KG1 (cell line): ENCODE data around the gene RALGDS.
"Not testable (repeated sequence)": the region's sequence is repeated elsewhere in the genome, so short reads cannot be mapped to it uniquely, and the experiment has no call there.

Experiments used
- DNase-seq: peaks from one replicate; lab custom pipeline; 2025; lab: John Stamatoyannopoulos, UW

RALGDS gene

GRCh38 chr9:133121198-133121914 lies at the start of gene RALGDS:
RALGDS (minus strand) TSS chr9:133121240; CDS start chr9:133121154, 86 bp downstream.
- DNase-seq: peak; percentile 87

- no peak for DNase-seq
Measured at GRCh38 chr9:133170716-133171115, 49.7 kb upstream of the RALGDS start.

GRCh38 chr9:133169687-133170086 lies 48.6 kb upstream of the RALGDS start:
- not testable (repeated sequence) for DNase-seq

GRCh38 chr9:133169102-133169501 lies 48.1 kb upstream of the RALGDS start:
- no peak for DNase-seq

- DNase-seq: no peak
Measured at GRCh38 chr9:133168432-133168831, 47.4 kb upstream of the RALGDS start.

GRCh38 chr9:133167769-133168168 lies 46.7 kb upstream of the RALGDS start:
- no peak for DNase-seq

- no peak for DNase-seq
Measured at GRCh38 chr9:133167096-133167730, 46.2 kb upstream of the RALGDS start.

- DNase-seq: no peak
Measured at GRCh38 chr9:133166392-133166791, 45.4 kb upstream of the RALGDS start.

- DNase-seq: no peak
Measured at GRCh38 chr9:133165452-133165730, 44.4 kb upstream of the RALGDS start.

GRCh38 chr9:133164191-133164590 lies 43.2 kb upstream of the RALGDS start:
- DNase-seq: no peak

- peak; percentile 59 for DNase-seq
Measured at GRCh38 chr9:133163504-133164172, 42.6 kb upstream of the RALGDS start, which contains the start of gene GBGT1. GBGT1 (minus strand) TSS chr9:133163914; CDS start chr9:133162412, 1,502 bp downstream.

GRCh38 chr9:133162861-133163503 lies 41.9 kb upstream of the RALGDS start:
- no peak for DNase-seq

- DNase-seq: no peak
Measured at GRCh38 chr9:133161547-133161950, 40.5 kb upstream of the RALGDS start.

GRCh38 chr9:133160742-133161546 lies 39.9 kb upstream of the RALGDS start:
- peak; percentile 33 for DNase-seq

GRCh38 chr9:133158695-133159094 lies 37.7 kb upstream of the RALGDS start:
- DNase-seq: no peak

GRCh38 chr9:133155156-133155555 lies 34.1 kb upstream of the RALGDS start:
- no peak for DNase-seq

- DNase-seq: no peak
Measured at GRCh38 chr9:133154097-133154989, 33.3 kb upstream of the RALGDS start.

GRCh38 chr9:133153227-133154096 lies 32.4 kb upstream of the RALGDS start:
- DNase-seq: no peak

- DNase-seq: no peak
Measured at GRCh38 chr9:133151601-133152525, 30.8 kb upstream of the RALGDS start.
